KMS-11 (cell line): ENCODE data around the gene NIN.
A peak's percentile ranks its signal among the peaks of the same experiment; 100 is the strongest.

Experiments
- H2AFZ ChIP-seq: fragments of 200-600 bp; sonication (generic); 2 replicates; pipeline ENCODE4 v1.6.1; 2016; ENCODE audit warnings: antibody characterized with exemption, mixed run types, low read depth
- H3K27ac ChIP-seq: fragments of 200-600 bp; sonication (generic); 2 replicates; pipeline ENCODE4 v1.6.1; 2016; ENCODE audit warnings: mild to moderate bottlenecking, mixed run types
- H3K27me3 ChIP-seq: fragments of 200-600 bp; sonication (generic); 2 replicates; pipeline ENCODE4 v1.6.1; 2017; ENCODE audit warnings: mild to moderate bottlenecking, low read depth, mixed run types, moderate library complexity; ENCODE audit not compliant: insufficient read depth
- H3K36me3 ChIP-seq: fragments of 200-600 bp; sonication (generic); 2 replicates; pipeline ENCODE4 v1.6.1; 2017; ENCODE audit warnings: mild to moderate bottlenecking, mixed run types; ENCODE audit not compliant: insufficient read depth
- H3K4me1 ChIP-seq: fragments of 200-600 bp; sonication (generic); 2 replicates; pipeline ENCODE4 v1.6.1; 2016; ENCODE audit warnings: mild to moderate bottlenecking, low read depth, mixed run types; ENCODE audit not compliant: poor library complexity, severe bottlenecking
- H3K4me2 ChIP-seq: fragments of 200-600 bp; sonication (generic); 2 replicates; pipeline ENCODE4 v1.7.0; 2016; ENCODE audit warnings: mild to moderate bottlenecking, mixed run types
- H3K4me3 ChIP-seq: fragments of 200-600 bp; sonication (generic); IDR thresholded peaks from 2 replicates; pipeline ENCODE4 v1.6.1; 2017; ENCODE audit warnings: low read depth, low read length, mixed read lengths; ENCODE audit not compliant: insufficient read depth
- H3K79me2 ChIP-seq: fragments of 200-600 bp; sonication (generic); 2 replicates; pipeline ENCODE4 v1.6.1; 2016; ENCODE audit warnings: low read depth, mixed run types; ENCODE audit not compliant: insufficient read depth
- H3K9ac ChIP-seq: fragments of 200-600 bp; sonication (generic); 2 replicates; pipeline ENCODE4 v1.6.1; 2016; ENCODE audit warnings: mild to moderate bottlenecking, mixed run types
- H4K20me1 ChIP-seq: fragments of 200-600 bp; sonication (generic); 2 replicates; pipeline ENCODE4 v1.6.1; 2016; ENCODE audit warnings: mild to moderate bottlenecking, mixed run types; ENCODE audit not compliant: insufficient read depth
- CTCF ChIP-seq: fragments of 200-600 bp; sonication (generic); conservative IDR thresholded peaks from 2 replicates; pipeline ENCODE4 v1.6.1; 2017; ENCODE audit warnings: low read depth, mild to moderate bottlenecking, antibody characterized with exemption, low read length, moderate library complexity, mixed read lengths

NIN gene

GRCh38 chr14:50864237-50864636 lies 33.3 kb upstream of the NIN start:
- Histone ChIP-seq H3K27ac (no peak overlapping the region), H3K4me1 (no peaks in the 10 kb centered on the region), H4K20me1 (no peaks in the 10 kb centered on the region), H3K27me3 (no peaks in the 10 kb centered on the region), H3K36me3 (no peaks in the 10 kb centered on the region), H3K9ac (no peak overlapping the region), H3K4me2 (no peak overlapping the region), H3K79me2 (no peaks in the 10 kb centered on the region), H2AFZ (no peak overlapping the region), H3K4me3 (no peak overlapping the region)
- TF ChIP-seq CTCF = no peak

GRCh38 chr14:50862036-50862570 lies 31.1 kb upstream of the NIN start:
- no peak overlapping the region for H3K27ac ChIP-seq
- H3K4me3 ChIP-seq = no peak overlapping the region
- H3K27me3 ChIP-seq = no peaks in the 10 kb centered on the region
- H3K4me2 ChIP-seq = no peak overlapping the region
- no peaks in the 10 kb centered on the region for H4K20me1 ChIP-seq
- H3K36me3 ChIP-seq = no peaks in the 10 kb centered on the region
- H3K79me2 ChIP-seq = no peaks in the 10 kb centered on the region
- H3K9ac ChIP-seq = no peak overlapping the region
- no peak for TF ChIP-seq CTCF
- no peaks in the 10 kb centered on the region for H3K4me1 ChIP-seq
- no peak overlapping the region for H2AFZ ChIP-seq

- Histone ChIP-seq H3K4me1 (no peaks in the 10 kb centered on the region), H3K36me3 (no peaks in the 10 kb centered on the region), H3K4me3 (no peak overlapping the region), H4K20me1 (no peaks in the 10 kb centered on the region), H3K4me2 (peak overlapping the region; percentile 100), H3K79me2 (no peaks in the 10 kb centered on the region), H3K27me3 (no peaks in the 10 kb centered on the region), H3K27ac (no peak overlapping the region), H2AFZ (peak overlapping the region; percentile 89), H3K9ac (no peak overlapping the region; the same call in 1 of the 2 replicates)
- no peak; the same call in none of the 2 replicates for TF ChIP-seq CTCF
These were observed 29.6 kb upstream of the NIN start for GRCh38 chr14:50860478-50861086.

- Histone ChIP-seq H3K4me2 (peak overlapping the region; percentile 100), H3K27ac (no peak overlapping the region), H3K9ac (no peak overlapping the region), H3K4me1 (no peaks in the 10 kb centered on the region), H3K36me3 (no peaks in the 10 kb centered on the region), H3K79me2 (no peaks in the 10 kb centered on the region), H3K27me3 (no peaks in the 10 kb centered on the region), H3K4me3 (no peak overlapping the region), H2AFZ (peak overlapping the region; percentile 89; the same call in 1 of the 2 replicates), H4K20me1 (no peaks in the 10 kb centered on the region)
- no peak for TF ChIP-seq CTCF
These were observed 28.3 kb upstream of the NIN start for GRCh38 chr14:50859296-50859624.
